NCI-H2171 (cell line): ENCODE measurements around the gene ARID5B.

Source experiments
- DNase-seq: peaks from one replicate; lab custom pipeline; 2025; lab: John Stamatoyannopoulos, UW

Gene ARID5B

GRCh38 chr10:62103857-62104256 is 202.4 kb downstream of the ARID5B start:
- DNase-seq, result no peak

DNA sequence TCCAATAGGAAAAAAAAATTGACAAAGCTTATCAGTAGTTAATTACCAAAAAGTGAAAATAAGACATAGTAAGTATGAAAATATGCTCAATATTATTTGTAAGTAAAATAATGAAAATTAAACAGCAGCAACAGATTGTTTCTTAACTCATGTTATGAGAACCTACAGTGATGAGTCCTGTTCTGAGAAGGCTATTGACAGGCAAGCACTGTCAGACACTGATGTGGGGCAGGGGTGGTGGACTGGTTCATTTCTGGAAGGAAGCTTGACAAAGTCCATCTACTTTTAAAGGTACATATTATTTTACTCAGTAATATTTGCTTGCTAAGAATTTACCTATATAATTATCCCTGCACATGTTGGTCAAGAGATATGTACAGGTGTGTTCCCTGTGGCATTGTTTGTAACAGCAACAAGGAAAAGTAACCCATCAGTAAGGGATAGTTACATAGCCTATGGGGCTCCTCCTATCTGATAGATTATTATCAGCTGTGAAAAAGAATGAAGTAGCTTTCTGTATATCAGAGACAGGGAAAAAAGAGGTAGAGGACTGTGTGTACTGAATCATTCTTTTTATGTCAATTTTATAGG is 205.5 kb downstream of the ARID5B start:
- no peak for DNase-seq

DNA sequence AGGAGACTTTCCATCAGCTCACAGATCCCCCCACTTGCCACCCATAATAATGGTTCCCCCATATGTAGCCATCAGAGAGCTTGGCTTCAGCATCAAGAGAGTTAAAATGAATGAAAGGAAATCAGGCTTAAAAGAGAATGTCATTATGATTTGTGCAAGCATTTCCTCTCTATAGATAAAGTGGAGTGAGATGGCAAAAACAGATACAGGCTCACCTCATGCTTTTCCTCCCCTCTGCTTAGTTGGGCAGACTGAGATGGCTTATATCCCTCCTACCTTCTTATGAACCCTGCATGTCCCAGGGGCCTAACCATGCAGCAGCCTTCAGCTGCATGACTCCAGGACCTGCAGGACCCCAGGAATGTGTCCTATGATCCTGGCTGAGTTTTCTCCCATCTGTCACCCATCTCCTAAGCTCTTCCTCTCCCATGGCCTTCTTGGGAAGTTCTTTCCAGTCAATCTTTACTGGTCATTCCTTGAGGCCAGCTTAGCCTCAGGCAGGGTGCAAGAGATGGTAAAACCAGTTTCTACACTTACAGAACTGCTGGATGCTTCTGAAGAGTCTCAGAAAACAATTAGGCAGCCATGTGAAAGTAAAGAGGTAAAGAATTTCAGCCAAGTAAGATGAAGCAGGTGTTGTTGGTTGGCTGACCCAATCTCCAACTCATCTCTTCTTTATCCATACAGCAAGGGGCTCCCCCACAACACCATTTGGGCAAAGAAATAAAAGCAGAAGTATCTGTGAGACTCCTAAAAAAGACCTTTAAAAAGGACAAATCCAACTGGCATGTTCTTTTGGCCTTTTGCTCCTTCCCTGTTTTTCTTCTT is 207.5 kb downstream of the ARID5B start:
- DNase-seq, result no peak

DNA sequence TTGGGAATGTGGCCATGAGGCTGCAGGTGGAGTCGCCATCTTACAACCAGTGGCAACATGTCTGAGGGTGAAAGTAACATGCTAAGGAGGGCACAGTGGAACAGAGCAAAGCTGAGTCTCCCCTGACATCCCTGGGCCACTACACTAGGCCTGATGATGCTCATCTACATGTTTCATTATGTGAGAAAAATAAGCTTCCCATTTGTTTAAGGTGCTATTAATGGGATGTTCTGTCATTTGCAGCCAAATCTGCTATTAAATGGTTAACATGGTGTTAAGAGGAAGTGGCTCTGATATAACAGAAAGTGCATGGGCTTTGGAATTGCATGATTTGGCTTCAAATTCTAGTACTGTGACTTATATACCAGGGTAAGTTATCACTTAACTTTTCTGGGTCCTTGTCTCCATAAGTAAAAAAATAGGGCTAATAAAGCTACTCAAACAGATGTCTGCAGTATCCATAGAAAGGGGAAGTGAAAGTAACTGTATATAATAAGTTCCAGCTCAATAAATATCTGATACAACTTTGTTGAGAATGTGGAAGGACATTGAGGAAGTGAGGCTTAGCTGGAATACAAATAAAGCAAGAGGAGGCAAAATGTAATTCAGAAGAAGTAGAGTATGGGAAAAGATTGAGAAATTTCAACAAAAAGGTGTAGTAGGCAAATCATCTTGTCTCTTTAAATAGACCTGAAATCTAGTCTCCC is 208.2 kb downstream of the ARID5B start:
- no peak for DNase-seq

- no peak for DNase-seq
These were observed 210.8 kb downstream of the ARID5B start for GRCh38 chr10:62112300-62112699.

DNA sequence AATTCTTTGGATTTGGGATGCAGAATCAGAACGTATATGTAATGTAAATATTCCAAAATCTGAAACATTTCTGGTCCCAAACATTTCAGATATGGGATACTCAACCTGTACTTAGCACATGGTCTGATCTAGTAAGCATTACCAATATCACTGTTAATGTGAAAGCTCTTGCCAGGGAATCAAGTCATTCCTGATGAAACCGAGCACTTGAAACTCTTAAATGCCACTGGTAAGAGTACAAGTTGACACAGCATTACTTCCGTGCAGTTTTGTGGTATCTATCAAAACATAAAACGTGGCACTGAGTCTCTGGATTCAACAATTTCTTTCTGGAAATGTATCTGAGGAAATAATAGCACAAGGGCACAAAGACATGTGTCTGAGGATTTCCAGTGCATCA is 211.5 kb downstream of the ARID5B start:
- no peak for DNase-seq

- no peak for DNase-seq
These were observed 212.2 kb downstream of the ARID5B start for GRCh38 chr10:62113680-62114079.

GRCh38 chr10:62115321-62115720 is 213.8 kb downstream of the ARID5B start:
- no peak for DNase-seq

DNA sequence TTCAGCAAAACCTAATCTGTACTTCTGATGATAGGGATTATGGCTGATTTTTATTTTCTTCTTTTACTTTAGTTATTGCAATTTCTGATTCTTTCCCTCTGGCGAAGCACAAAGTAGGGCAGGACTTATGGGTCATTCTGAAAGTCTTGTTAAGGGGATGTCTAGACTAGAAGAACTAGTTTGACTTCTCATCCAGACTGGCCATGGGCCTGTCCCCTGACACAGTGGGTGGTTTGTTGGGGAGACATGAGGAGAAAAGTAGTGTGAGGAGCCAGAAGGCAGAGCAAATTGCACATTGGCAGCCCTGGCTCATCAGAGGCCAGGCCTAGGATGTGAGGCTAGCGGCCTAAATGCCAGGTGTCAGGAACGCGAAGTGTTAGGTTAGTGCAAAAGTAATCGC is 214.3 kb downstream of the ARID5B start:
- no peak for DNase-seq

GRCh38 chr10:62116896-62117295 is 215.4 kb downstream of the ARID5B start:
- no peak for DNase-seq

DNA sequence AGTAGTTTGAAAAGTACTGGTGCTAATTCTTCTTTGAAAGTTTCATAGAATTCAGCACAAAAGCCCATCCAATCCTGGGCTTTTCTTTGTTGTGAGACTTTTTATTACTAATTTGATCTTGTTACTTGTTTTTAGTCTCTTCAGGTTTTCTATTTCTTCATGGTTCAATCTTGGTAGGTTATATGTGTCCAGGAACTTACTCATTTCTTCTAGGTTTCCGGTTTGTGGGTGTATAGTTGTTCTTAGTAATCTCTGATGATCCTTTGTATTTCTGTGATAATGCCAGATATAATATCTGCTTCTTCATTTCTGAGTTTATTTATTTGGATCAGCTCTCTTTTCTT is 219.7 kb downstream of the ARID5B start:
- DNase-seq, result no peak

DNA sequence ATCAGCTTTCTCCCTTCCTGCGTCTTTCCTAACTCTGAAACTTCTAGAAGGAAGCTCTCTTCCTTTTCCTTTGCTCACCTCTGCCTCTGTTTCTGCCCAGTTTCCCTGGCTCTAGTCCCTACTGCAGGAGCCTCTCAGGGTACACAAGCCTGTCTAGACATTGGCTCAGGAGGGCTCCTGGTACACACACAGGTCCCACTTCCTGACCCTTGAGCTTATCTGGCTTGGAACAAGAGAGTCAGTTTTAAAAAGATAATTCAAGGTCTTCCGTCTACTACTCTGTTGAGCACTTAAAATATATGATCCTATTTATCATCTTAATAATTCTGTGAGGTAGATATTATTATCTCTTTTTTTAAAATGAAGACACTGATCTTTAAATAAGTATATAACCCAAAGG is 226.5 kb downstream of the ARID5B start:
- DNase-seq, result no peak

DNA sequence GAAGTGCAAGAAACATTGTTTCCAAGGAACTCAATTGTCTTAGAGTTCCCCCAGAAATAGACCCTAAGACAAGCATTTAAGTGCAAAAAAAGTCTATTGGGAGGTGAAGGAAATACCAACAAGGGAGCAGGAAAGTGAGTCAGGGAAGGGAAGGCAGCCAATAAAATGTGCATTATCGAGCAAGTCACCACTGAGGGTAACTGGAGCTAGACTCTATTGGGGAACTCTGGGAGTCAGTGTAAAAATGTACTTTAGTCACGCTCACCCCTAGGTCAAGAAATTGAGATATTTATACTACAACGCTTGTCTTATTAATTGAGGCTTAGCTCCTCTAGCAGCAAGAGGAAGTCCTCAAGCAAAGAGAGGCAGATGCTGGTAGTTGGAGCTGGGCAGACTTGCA is 229.4 kb downstream of the ARID5B start:
- DNase-seq, result no peak

DNA sequence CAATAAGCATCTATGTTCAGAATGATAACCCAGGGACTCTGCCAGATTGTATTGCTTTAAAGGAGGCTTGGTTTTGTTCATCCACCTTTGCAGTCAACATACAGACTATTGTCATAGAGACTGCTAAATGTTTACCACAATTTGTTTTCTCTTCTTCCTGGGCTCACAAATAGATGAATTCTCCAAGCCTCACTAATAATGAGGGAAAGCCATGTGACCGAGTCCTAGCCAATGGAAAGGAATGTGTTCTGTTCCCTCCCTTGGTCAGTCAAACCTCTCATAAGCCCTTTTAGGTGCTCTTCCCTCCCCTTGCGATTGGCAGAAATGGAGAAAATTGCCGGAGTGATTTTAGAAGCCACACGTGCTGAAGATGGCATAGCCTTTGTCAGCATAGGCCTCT is 230.2 kb downstream of the ARID5B start:
- DNase-seq, result no peak

DNA sequence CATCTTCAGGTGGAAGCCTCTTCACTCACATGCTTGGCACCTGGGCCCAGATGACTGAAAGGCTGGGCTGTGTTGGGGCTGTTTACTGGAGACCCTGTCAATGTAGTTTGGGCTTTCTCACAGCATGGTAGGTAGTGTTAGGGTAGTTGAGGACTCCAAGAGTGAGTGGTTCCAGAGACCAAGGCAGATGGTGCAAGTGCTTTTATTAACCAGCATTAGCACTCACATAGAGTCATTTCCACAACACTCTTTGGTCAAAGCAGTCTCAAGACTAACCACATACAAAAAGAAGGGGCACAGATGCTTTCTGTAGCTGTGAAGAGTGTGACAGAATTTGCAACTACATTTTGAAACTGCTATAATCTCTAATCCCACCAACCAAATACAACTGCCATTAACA is 232.1 kb downstream of the ARID5B start:
- DNase-seq, result no peak

DNA sequence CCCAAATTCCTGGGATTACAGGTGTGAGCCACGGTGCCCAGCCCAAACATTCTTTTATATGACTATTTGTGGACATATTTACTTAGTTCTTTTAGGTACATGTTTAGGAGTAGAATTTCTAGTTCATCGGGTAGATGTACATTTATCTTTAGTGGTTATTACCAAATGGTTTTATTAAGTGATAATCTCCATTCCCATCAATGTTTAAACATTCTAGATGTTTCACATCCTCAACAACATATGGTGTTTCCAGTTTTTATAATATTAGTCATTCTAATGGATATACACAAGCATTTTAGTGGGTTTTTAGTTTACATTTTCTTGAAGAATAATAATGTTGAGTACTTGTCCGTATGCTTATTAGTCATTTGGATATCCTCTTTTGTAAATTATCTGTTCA is 235.4 kb downstream of the ARID5B start:
- no peak for DNase-seq
